Activated T-helper 1 cell treated with Interleukin-2 at 50 U/mL for 16 hours (primary cell): Measurements from ENCODE around the gene CFAP58.
"Not testable (repeated sequence)": the region's sequence is repeated elsewhere in the genome, so short reads cannot be mapped to it uniquely, and the experiment has no call there.

Source experiments
- DNase-seq: peaks from one replicate; pipeline ENCODE4 v3.0.0-alpha.2; 2020; ENCODE audit warnings: low read depth

The CFAP58 gene

GRCh38 chr10:104435822-104436221 is 82.2 kb downstream of the CFAP58 start:
- DNase-seq: no peak

DNA sequence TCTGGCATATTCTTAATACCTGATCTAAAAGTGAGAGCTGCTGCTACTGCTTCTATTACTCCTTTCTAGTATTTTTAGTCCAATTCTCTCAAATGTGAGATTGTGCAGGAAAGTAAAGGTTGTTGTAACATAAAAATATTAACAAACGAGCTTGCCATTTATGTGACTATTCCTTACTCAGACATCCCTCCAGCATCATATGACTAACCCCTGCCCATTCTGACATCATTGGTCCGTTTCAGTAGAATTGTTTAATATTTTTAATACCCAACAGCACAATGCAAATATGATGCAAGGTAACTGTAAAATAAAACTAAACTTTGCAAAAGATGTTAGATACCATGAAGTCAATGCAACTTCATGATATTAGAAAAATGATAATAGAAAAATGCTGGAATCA is 83.6 kb downstream of the CFAP58 start:
- DNase-seq: no peak

DNA sequence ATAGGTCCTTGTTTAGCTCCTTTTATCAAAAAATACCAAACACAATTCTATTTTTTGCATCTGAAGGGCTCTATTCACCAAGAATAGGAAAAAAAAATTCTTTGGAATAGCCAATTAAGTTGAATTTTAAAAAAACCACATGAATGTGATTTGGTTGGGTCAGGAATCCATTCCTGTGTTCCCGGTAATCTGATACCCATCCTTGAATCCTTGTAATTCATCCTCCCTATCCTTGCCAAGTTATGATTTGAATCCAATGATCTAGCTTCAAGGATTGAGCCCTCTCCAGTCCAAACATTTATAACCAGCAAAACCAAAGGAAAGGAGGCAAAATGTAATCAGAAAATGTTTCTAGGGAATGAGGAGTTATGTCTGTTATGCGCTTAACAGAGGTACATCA is 86.6 kb downstream of the CFAP58 start:
- DNase-seq: no peak

- DNase-seq: no peak
Measured at GRCh38 chr10:104441329-104442000, 87.8 kb downstream of the CFAP58 start.

DNA sequence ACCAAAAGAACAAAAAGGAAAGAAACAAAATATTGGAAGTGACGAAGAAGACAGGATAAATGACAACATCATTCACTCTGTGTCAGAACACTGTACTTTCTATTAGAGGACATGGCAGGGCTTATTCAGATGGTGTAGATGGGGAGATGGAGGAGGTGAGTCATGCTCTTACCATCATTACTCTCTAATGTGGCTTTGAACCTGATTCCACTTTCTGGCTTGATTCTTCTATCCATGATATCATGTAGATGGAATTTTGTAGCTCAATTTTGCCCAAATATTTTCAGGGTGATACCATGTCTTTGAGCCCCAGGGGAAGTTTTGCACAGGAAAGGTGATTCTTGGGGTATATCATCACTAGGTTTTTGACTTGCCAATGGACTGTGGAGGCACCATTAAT is 91.7 kb downstream of the CFAP58 start:
- no peak for DNase-seq

DNA sequence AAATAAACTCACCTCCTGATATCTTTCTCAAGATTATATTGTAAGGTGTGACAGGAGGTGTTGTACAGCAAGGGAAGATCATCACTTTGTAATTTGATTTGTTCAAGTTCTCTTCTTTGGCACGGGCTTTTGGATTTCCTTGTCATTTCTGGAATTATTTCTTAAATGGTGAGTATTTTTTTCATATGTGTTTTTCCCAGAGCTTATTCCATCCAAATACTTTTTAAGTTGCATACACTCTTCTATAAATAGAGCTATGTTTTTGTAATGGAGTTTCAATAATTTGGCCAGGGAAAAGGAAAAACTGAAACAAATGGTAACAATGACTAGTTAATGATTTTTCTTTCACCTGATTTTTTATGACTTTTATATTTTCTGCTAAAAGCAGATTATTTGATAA is 92.5 kb downstream of the CFAP58 start:
- DNase-seq: no peak

GRCh38 chr10:104447331-104447730 is 93.7 kb downstream of the CFAP58 start:
- no peak for DNase-seq

GRCh38 chr10:104447906-104448305 is 94.3 kb downstream of the CFAP58 start:
- DNase-seq: no peak

GRCh38 chr10:104449391-104449790 is 95.8 kb downstream of the CFAP58 start:
- DNase-seq: no peak

DNA sequence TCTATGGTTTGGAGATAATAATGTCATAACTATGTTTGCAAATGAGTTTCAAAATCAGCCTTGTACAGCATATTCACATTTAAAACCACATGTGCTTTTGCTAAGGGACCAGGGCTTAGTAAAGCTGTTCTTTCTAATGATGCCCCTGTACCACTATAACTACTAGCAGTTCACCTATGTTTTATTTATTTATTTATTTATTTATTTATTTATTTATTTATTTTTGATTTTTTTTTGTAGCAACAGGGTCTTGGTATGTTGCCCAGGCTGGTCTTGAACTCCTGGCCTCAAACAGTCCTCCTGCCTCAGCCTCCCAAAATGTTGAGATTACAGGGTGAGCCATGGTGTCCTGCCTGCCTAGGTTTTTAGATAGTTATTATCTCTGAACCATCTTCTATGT is 96.9 kb downstream of the CFAP58 start:
- no peak for DNase-seq

DNA sequence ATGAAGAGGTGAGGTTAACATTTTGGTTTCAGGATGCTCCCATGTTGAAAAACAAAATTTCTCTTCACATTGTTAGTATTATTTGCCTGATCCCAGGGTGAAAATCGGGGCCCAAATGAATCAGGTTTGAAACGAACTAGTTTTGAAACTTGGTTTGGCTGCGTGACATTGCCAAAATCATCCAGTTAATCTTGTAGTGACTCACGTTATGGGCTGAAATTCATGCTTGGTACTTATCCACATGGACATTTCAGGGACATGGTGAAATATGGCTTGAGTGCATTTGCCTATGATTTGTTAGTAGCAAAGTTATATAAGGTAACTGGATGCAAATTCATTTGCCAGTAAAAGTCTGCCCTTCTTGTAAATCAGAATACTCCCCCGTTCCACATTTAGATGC is 97.3 kb downstream of the CFAP58 start:
- no peak for DNase-seq

DNA sequence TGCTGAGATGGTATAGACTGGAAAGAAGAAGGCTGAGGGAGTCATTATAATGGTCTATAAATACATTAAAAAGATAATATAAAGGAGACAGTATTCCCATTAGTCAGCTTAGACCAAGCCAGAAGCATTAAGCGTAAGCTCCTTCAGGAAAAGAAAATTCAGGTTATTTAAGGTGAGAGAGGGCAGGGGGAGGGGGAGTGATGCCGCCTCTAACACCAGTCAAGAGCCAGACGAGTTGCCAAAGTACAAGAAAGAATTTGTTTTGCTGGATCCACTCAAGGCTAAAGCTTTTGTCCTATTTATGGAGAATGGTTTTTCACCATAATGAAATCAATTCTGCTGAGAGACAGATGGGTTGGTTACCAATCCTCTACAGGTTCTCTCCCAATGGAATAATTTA is 99.3 kb downstream of the CFAP58 start:
- no peak for DNase-seq

GRCh38 chr10:104456802-104457542 is 103.3 kb downstream of the CFAP58 start:
- DNase-seq: no peak

DNA sequence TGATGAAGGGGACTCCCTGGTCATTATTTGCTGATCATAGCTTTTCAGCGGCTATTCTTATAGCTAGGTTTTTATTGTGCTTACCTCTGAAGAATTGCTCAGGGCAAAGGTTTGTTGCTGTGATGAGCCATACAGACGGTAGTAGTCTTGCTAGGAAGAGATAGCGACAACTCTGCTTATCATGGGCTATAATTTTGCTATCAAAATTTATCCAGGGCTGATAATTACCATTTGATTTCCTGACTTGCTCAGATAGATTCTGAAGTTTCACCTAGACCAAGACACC is 103.9 kb downstream of the CFAP58 start:
- no peak for DNase-seq

DNA sequence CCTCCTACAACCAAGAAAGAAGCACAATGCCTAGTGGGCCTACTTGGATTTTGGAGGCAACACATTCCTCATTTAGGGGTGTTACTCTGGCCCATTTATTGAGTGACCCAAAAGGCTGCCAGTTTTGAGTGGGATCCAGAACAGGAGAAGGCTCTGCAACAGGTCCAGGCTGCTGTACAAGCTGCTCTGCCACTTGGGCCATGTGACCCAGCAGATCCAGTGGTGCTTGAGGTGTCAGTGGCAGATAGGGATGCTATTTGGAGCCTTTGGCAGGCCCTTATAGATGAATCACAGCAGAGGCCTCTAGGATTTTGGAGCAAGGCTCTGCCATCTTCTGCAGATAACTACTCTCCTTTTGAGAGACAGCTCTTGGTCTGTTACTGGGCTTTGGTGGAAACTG is 111.9 kb downstream of the CFAP58 start:
- DNase-seq: not testable (repeated sequence)

DNA sequence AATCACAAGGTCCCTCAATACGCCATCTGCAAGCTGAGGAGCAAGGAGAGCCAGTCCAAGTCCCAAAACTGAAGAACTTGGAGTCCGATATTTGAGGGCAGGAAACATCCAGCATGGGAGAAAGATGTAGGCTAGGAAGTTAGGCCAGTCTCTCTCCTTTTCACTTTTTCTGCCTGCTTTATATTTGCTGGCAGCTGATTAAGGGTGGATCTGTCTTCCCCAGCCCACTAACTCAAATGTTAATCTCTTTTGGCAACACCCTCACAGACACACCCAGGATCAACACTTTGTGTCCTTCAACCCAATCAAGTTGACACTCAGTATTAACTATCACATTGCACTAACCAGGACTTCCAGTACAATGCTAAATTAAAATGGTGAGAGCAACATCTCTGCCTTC is 115.2 kb downstream of the CFAP58 start:
- DNase-seq: not testable (repeated sequence)

DNA sequence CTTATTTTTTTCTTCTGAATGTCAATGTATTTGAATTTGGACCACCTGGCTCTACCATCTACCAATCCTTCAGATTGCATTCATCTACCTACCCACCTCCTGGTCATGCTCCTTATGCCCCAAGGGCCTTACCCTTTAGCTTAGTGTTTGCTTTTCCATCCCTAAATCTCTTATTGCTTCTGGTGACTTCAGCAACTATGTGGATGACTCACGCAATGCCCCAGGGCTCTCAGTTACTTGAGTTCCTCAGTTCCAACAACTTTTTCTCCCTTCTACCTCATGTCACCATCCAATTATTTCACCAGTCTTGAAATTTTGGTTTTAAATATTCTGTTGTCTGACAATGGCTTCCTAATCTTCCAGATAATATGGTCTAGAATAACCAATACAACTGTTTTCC is 118.9 kb downstream of the CFAP58 start:
- DNase-seq: no peak

GRCh38 chr10:104472957-104473745 is 119.5 kb downstream of the CFAP58 start:
- DNase-seq: no peak

- no peak for DNase-seq
Measured at GRCh38 chr10:104478380-104478779, 124.7 kb downstream of the CFAP58 start.

GRCh38 chr10:104479906-104480593 is 126.4 kb downstream of the CFAP58 start:
- DNase-seq: no peak

- no peak for DNase-seq
Measured at GRCh38 chr10:104480797-104481196, 127.2 kb downstream of the CFAP58 start.

DNA sequence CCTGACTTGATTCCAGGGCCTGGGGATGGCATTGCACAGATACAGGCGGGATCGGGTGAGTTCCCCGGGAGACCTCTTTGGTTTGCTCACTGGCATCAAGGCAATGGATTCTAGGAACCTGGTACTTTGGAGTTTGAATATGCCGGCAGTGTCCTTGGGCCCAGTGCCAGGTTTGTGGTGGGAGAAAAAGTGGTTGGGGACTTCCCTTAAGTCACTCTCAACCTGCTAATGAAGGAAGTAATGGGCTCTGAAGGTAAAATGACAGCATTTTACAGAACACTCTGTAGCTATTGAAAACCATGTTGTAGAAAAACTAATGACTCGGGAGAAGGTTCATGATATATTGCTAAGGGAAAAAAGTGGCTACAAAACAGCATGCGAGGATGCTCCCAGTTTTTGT is 129.9 kb downstream of the CFAP58 start:
- no peak for DNase-seq

GRCh38 chr10:104485632-104486031 is 132.0 kb downstream of the CFAP58 start:
- DNase-seq: no peak
